A549 treated with ZK216348 at 1 μM for 4 hours (cell line): ENCODE data around the gene CD68. TPM values are rescaled to one million over a fixed set of nuclear protein-coding genes. Genes with fewer than 3 reads are reported as not detected.

Source experiments
- total RNA-seq: library from RNA; stranded (reverse); fragments of 200-300 nt; extraction: Qiagen RNA extraction; gene quantifications from 5 replicates; pipeline ENCODE4 v1.2.3, GENCODE V29; 2022; ENCODE audit warnings: low read depth

CD68 gene
- total RNA-seq: 23.3 to 40.6 TPM (median 33.0 TPM) in 5 replicates

GRCh38 chr17:7579001-7579833 is at the start of gene CD68:
TSS of gene CD68 (plus strand) at chr17:7579638. CDS start at chr17:7579678, 40 bp downstream.

GRCh38 chr17:7548585-7549400 is 30.6 kb upstream of the CD68 start, which contains the start of gene TNFSF12:
TSS of gene TNFSF12 (plus strand) at chr17:7549058. CDS start at chr17:7549154, 96 bp downstream.

GRCh38 chr17:7558544-7559319 is 20.7 kb upstream of the CD68 start, which contains the start of gene TNFSF13:
TSS of gene TNFSF13 (plus strand) at chr17:7558750. CDS start at chr17:7559040, 290 bp downstream.

GRCh38 chr17:7561589-7562207 is 17.7 kb upstream of the CD68 start, which contains the start of gene SENP3:
TSS of gene SENP3 (plus strand) at chr17:7561919. CDS start at chr17:7563077, 1,158 bp downstream.

GRCh38 chr17:7583253-7584109 is 4.0 kb downstream of the CD68 start, which contains the start of gene MPDU1:
TSS of gene MPDU1 (plus strand) at chr17:7583852. CDS start at chr17:7583863, 11 bp downstream.

GRCh38 chr17:7589891-7590691 is 10.7 kb downstream of the CD68 start, which contains the start of gene SOX15:
TSS of gene SOX15 (minus strand) at chr17:7590094. CDS start at chr17:7589676, 418 bp downstream.

GRCh38 chr17:7614425-7615264 is 35.2 kb downstream of the CD68 start, which contains the start of gene FXR2:
TSS of gene FXR2 (minus strand) at chr17:7614897. CDS start at chr17:7614532, 365 bp downstream.

GRCh38 chr17:7627250-7628121 is 48.0 kb downstream of the CD68 start, which contains the start of gene SAT2:
TSS of gene SAT2 (minus strand) at chr17:7627821. CDS start at chr17:7627635, 186 bp downstream.

GRCh38 chr17:7629939-7630571 is 50.6 kb downstream of the CD68 start, which contains the start of gene SHBG:
TSS of gene SHBG (plus strand) at chr17:7630135. CDS start at chr17:7630173, 38 bp downstream.

Other genes with a start within 250 kb of the CD68 start
- gene ACAP1, start 243.1 kb upstream of the CD68 start, total RNA-seq: 2.9 to 5.3 TPM (median 3.1 TPM) in 5 replicates
- 10.1 to 14.9 TPM (median 13.1 TPM) in 5 replicates for gene KCTD11, start 227.5 kb upstream of the CD68 start, total RNA-seq
- not detected in 5 replicates for gene TMEM95, start 224.5 kb upstream of the CD68 start, total RNA-seq
- gene TNK1, start 198.5 kb upstream of the CD68 start, total RNA-seq: 1.3 to 1.9 TPM (median 1.8 TPM) in 5 replicates
- gene PLSCR3, start 185.1 kb upstream of the CD68 start, total RNA-seq: 29.3 to 48.8 TPM (median 39.6 TPM) in 5 replicates
- 179 to 229 TPM (median 210 TPM) in 5 replicates for gene TMEM256, start 175.5 kb upstream of the CD68 start, total RNA-seq
- gene NLGN2, start 171.8 kb upstream of the CD68 start, total RNA-seq: 11.6 to 21.8 TPM (median 19.1 TPM) in 5 replicates
- gene SPEM1, start 159.3 kb upstream of the CD68 start, total RNA-seq: not detected in 5 replicates
- not detected in 5 replicates for gene SPEM2, start 154.0 kb upstream of the CD68 start, total RNA-seq
- not detected in 5 replicates for gene SPEM3, start 150.8 kb upstream of the CD68 start, total RNA-seq
- 9.4 to 14.9 TPM (median 13.7 TPM) in 5 replicates for gene TMEM102, start 144.2 kb upstream of the CD68 start, total RNA-seq
- 0.99 to 1.7 TPM (median 1.0 TPM) in 5 replicates for gene FGF11, start 140.1 kb upstream of the CD68 start, total RNA-seq
- gene CHRNB1, start 134.6 kb upstream of the CD68 start, total RNA-seq: 6.9 to 9.9 TPM (median 9.7 TPM) in 5 replicates
- gene ZBTB4, start 100.0 kb upstream of the CD68 start, total RNA-seq: 18.5 to 27.9 TPM (median 24.6 TPM) in 5 replicates
- not detected in 5 replicates for gene SLC35G6, start 98.2 kb upstream of the CD68 start, total RNA-seq
- gene POLR2A, start 95.3 kb upstream of the CD68 start, total RNA-seq: 47.9 to 98.5 TPM (median 85.3 TPM) in 5 replicates
- 7.8 to 14.5 TPM (median 12.5 TPM) in 5 replicates for gene TNFSF12, start 30.6 kb upstream of the CD68 start, total RNA-seq
- 0.09 to 1.5 TPM (median 0.57 TPM) in 5 replicates for gene TNFSF13, start 20.9 kb upstream of the CD68 start, total RNA-seq
- gene SENP3, start 17.7 kb upstream of the CD68 start, total RNA-seq: 96.5 to 108 TPM (median 105 TPM) in 5 replicates
- 110 to 132 TPM (median 116 TPM) in 5 replicates for gene MPDU1, start 4.2 kb downstream of the CD68 start, total RNA-seq
- gene SOX15, start 10.5 kb downstream of the CD68 start, total RNA-seq: 0.22 to 0.34 TPM (median 0.30 TPM) in 5 replicates
- 45.1 to 62.0 TPM (median 57.6 TPM) in 5 replicates for gene FXR2, start 35.3 kb downstream of the CD68 start, total RNA-seq
- gene SAT2, start 48.2 kb downstream of the CD68 start, total RNA-seq: 58.1 to 95.8 TPM (median 79.3 TPM) in 5 replicates
- gene SHBG, start 50.5 kb downstream of the CD68 start, total RNA-seq: 0.32 to 1.1 TPM (median 0.62 TPM) in 5 replicates
- gene ATP1B2, start 71.3 kb downstream of the CD68 start, total RNA-seq: 0.20 to 0.74 TPM (median 0.22 TPM) in 5 replicates
- gene TP53, start 107.9 kb downstream of the CD68 start, total RNA-seq: 38.9 to 53.5 TPM (median 49.6 TPM) in 5 replicates
- 24.4 to 43.8 TPM (median 40.2 TPM) in 5 replicates for gene WRAP53, start 108.8 kb downstream of the CD68 start, total RNA-seq
- 1.2 to 1.7 TPM (median 1.5 TPM) in 5 replicates for gene EFNB3, start 125.6 kb downstream of the CD68 start, total RNA-seq
- gene DNAH2, start 138.1 kb downstream of the CD68 start, total RNA-seq: 0.01 TPM in 3 of 5 replicates, not detected in the others